Glomerular visceral epithelial cell (primary cell): Measurements from ENCODE around the gene CRB2.

Experiments used
- DNase-seq: peaks from one replicate; pipeline ENCODE4 v3.0.0-alpha.2; 2016; ENCODE audit errors: extremely low spot score

Gene CRB2

DNA sequence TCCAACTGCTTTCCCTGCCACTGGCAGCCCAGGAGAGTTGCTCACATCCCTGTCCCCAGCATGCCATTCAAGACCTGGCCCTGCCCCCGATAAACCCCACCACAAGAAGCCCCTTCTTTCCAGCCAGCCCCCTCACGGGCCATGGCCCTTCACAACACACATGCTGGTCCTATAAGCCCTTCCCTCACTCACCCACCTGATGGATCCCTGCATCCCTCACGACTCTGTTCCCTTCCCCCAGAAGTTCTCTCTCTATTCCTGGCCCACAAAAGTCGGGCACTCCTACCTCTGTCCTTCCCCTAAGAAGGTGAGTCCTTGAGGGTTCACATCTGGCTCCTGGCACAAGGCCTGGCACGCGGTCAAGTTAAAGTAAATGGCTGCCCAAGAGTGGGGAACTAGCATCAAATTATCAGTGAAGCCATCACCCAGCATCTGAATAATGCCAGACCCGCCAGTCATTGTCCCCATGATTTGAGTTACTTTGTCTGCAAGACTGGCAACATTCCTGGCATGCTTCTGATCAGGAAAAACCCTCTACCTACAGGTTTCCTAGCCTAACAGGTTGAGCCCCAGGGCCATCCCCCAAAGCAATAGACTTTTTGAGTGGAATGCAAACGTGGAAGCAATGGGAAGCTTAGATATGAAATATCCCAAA lies 65.9 kb downstream of the CRB2 start:
- DNase-seq = no peak

DNA sequence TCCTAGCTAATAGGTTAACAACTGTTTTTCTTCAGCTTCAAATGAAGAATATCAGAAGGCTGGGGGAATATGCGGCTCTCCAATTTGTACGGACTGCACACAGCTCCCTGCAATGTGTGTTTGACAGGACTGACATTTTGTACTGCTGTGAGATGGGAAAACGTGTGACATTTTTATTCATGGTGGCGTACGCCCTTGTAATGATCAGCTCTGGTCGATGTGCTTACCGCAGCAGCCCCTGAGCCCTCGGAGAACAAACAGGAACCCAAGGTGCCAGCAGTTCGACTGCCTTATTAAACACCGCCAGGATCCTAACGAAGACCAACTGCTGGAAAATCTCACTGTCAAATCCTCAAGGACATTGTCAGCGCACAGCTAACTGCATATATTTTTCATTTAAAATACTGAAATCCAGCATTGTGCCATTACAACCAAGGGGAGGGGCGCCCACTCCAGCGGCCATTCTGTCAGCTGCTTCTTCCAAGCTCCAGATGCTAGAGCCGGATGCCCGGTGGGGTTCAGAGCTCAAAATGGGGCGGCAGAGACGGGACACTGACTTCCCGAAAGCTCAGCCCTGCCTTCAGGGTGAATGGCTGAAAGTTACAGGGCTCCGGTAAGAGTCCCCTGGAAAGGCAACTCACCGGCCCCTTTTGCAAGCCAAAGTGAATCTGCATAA lies 66.8 kb downstream of the CRB2 start:
- DNase-seq = no peak

DNA sequence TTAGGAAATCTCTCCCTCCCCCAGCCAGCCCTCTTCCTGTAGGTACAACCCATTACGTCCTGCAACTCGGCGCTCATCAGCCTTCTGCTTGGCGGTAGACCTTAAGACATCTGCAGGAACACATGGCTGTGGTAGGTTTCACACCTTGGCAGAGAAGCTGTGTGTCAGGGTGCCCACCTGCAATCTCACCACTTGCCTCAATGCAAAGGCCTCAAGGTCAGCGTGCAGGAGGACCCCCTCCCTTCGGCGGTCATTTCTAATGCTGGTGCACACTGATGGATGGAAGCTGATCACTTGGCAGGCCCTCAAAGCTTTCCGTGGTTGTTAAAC lies 67.3 kb downstream of the CRB2 start:
- DNase-seq = no peak

DNA sequence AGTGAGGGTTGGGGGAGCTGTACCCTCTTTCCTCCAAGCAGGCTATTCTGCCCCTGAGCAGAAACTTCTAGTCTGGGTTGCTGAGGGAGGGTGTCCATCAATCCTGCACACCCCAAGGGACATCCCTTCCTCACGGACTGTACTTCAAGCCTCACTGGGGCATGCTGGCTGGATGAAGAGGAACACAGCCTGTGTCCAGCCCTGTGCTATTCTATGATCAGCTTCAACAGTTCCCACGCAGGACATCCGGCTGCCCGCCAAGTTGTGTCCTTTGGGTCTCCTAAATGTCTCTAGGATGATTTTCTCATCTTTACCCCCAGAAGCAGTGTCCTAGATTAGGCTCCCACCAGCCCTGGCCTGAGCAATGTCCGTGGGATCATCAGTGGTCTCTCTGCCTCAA lies 68.1 kb downstream of the CRB2 start:
- no peak for DNase-seq

DNA sequence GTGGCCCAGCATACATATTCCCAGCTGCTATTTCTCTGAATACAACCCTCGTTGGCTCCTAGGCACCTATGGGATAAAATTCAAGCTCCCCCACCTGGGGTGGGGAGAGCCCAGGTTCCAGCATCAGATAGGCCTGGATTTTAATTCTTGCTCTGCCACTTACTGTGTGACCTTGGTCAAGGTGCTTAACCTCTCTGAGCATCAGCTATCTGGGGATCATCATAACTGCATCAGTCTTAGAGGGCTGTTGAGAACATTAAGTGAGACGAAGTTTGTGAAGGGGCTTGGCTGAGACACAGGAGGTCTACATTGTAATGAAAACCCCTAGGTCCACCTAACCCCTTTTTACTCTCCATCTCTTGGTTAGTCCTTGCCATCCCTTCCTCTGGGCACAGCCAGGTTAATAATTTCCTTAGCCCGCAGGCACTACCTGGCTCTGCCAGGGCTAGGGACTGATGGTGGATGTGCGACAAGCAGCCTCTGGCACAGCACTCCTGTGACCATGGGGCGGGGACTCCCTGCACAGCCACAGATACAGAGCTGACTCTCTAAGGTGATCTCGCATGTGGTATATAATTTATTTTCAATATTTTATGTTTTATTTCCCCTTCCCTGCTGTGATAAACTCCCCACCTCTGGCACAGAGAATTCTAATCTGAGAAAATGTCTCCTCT lies 68.7 kb downstream of the CRB2 start:
- no peak for DNase-seq

DNA sequence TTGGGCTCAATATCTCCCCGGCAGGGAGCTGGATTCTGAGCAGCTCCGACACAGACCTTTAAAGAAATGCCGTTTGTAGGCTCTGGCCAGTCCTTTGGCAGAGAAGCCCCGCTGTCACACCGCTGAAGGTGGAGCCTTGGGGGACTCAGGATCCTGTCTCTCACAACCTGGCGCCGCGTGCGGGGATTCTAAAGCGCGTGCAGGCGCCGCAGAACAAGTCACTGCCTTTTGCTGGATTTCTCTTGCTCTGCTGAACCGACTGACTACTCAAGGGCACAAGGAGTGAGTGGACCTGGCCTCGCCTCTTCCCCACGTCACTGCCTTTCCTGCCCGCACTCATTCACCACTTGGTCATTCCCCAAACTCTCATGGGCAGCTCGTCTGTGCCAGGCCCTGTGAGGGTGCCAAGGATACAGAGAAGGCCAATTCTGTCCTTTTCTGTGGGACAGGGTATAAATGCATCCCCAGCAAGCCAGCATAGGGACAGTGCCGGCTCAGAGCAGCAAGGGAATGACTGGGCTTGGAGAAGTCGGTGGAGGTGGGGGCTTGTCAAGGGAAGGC lies 69.3 kb downstream of the CRB2 start:
- DNase-seq = no peak

DNA sequence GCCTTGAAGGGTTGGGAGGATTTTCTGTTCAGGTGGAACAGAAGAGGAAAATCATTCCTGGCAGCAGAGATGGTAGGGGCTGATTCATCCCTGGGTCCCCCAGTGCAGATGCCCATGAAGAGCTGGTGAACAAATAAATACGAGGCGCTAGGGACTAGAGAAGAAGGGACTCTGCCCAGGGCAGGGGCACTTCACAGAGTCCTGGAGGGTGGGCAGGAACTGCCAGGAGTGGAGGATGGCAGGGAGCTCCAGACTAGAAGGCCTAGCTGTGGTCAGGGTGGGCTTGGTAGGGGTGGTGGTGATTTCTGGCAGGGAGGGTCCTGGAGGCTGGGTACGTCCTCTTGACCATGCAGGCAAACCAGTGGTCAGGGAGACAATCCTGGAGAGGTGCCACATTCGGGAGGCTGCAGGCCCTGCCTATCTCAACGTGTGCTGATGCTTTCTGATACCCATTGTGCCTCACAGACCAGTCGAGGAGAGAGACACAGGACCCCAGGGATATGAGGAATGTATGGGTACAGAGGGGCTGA lies 69.9 kb downstream of the CRB2 start:
- DNase-seq = no peak

DNA sequence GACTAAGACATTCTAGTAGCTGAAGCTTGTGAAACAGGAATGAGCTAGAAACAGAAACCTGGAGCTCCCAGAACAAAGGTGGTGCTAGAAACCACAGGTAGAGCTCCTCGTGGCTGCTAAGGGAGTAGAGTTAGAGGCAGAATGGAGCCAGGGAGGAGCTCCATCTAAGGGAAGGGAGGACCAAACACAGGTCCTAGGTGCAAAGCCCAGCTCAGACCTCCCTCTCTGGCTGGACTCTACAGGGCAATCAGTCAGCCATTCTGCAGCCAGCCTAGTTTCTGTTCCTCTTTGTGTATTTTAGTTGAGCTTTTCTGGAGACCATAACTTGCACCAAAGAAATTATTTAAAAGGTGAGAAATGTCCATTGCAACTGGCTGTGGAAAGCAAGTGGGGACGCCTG lies 70.4 kb downstream of the CRB2 start:
- DNase-seq = no peak
